Embryonic facial prominence (tissue), 1 donor: ENCODE measurements around the gene IZUMO1.
"Not testable (repeated sequence)": the region's sequence is repeated elsewhere in the genome, so short reads cannot be mapped to it uniquely, and the experiment has no call there.

Experiments used
- DNase-seq: peaks from one replicate; pipeline ENCODE4 v3.0.0-alpha.2; 2016; ENCODE audit errors: extremely low spot score

The IZUMO1 gene

DNA sequence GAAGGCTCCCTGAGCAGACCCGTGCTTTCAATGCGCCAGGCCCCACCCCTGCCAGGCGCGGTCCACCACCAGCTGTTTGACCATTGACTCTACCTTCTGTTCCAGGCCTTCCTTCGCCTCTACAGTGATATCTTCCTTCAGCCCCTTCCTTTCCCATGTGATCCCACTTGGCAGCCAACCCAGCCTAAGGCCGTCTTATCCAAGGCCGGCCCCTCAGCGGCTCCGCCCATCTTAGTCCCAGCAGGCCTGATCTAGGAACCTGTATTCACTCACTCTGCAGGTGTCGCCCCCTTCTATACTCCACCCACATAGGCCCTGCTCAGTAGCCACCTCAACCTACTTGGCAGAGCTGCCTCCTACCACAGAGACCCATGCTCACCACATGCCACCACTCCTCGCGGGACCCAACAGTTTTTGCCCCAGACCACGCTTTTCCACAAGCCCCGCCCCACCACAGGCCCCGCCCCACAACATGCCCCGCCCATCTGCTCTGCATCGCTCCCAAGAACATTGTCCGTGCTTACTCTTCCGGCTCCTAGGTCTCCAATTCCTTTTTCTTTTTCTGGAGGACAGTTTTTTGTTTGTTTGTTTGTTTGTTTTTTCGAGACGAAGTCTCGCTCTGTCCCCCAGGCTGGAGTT is 9.2 kb downstream of the IZUMO1 start:
- DNase-seq = no peak

DNA sequence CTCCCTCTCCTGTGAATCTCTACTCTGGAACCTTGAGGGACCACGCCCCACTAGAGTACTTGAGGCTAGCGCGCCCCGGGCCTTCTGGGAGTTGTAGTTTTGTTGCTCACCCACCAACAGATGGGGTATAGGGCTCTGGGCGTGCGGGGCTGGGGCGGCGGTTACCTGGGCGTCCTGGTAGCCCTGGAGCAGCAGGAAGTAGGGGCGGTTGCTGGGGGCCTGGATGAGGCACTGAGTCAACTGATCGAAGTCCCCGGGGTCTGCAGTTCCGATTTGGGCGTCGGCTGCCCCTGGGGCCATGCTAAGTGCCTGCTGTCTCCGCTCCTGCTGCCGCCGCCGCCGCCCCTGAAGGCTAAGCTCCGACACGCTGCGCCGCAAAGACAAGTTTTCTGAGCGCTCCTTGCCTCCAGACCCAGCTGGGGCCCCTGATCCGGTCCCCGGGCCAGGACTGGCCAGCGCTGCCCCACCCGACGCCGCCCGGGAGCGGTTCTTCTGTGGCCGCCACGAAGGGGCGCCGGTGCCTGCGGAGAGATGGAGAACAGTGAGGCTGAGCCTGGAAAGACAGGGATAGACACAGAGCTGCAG is 11.6 kb downstream of the IZUMO1 start:
- DNase-seq = no peak

DNA sequence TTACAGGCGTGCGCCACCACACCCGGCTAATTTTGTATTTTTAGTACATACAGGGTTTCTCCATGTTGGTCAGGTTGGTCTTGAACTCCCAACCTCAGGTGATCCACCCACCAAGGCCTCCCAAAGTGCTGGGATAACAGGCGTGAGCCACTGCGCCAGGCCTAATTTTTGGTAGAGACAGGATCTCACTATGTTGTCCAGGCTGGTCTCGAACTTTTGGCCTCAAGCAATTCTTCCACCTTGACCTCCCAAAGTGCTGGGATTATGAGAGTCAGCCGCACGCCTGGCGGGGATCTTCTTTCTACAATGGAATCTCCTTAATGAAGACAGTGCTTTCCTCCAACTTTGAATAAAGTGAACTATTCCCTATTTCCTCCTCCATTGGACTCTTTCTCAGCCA is 12.1 kb downstream of the IZUMO1 start:
- no peak for DNase-seq

DNA sequence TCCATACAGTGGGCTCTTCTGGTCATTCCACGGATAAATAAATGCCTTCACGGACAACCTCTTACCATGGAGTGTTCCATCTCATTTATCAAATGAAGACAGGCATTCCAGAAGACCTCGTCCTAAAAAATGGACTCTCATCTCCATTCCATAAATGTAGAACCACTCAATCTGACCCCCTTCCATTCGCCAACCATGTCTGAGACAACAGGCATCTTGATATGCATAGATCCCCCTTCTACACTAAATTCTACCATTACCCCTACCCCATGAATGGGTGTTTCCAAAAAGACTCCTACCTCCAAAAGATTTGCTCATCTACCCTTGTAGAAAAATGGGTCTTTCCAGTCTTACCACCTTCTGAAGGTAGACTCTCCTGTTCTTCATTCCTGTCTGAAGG is 15.3 kb downstream of the IZUMO1 start:
- DNase-seq = no peak

DNA sequence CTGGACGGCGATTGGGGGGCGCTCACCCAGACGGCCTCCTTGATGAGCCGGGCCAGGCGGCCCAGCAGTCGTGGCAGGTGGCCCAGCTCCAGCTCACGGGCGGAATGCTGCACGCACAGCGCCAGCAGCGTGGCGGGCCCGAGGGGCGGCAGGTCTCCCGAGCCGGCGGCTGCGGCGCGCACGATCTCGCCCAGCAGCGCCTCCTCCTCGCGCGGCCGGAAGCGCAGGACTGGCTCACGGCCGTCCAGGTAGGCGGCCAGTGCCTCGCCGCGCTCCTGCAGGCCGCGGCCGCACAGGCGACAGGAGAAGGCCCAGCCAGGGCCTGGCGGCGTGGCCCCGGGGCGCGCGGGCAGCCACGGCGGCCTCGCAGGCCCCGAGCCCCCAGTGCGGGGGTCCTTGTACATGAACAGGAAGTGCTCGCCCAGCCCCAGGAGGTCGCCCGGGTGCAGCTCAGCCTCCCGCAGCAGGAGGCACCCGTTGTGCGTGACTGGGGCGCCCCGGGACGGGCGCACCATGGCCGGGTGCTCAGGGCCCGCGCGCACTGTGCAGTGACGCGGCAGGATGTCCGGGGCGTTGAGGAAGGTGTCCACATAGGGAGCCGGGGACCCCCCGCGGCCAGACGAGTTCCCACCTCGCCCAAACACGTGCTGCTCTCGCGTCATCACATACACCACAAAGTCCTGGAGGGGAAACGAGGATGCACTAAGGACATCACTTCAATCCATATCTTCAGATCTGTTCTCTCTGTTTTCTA is 17.6 kb downstream of the IZUMO1 start:
- DNase-seq = no peak

DNA sequence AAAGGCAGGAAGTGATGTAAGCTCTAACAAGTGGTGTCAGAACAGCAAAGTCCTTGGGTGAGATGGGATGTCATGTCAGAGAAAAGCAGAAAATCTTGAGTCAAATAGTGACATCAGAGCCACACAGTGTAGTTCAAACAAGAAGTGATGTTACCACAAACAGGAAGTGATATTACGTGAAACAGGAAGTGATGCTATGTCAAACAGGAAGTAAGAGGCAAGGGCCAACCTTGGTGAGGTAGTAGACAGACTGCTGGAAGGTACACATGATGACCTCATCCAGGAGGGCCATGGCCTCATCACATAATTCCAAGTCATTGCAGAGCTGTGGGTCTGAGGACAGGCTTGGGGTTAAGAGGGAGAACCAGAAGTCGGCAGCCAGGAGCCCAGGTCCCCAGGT is 20.2 kb downstream of the IZUMO1 start:
- no peak for DNase-seq

DNA sequence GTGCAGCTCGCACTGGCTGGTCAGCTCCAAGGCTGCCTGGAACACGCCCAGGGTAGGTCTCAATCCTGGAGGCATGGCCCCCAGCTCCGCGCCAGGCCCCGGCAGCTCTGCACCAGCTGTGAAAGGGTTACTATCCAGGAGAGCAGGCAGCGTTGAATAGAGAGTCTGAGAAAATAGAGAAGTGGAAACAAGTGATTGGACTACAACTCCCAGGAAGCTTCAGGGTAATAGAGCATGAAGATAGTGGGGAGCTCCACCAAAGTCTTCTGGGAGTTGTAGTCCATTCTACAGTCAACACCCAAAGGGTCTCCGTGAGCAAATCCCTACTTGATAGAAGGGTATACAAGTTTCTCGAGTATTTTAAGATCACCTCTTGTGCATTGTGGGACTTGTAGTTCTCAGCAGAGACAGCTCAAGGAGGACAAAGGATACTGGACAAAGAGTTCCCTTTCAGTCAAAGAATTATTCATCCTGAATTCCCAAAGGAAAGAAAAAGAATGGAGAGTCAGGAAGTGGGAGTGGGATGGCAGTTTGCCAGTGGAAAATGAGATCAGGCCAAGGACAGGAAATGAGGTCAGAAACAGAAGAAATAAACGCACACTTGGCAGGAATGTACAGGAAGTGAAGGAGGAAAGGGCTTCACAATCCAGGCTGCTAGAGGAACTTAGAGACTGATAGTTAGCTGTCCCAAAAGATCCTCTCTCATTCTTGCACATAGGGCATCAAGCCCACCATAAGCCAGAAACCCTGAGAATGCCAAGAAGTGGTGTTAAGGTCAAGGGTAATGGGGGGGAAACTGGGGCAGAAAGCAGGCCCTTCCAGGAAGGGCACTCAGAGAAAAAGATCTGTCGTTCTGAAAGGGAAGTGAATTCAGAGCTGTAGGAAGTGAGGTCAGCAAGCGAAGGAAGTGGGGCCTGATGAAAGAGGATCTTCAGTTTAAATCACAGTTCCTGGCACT is 21.6 kb downstream of the IZUMO1 start:
- peak; percentile 76 for DNase-seq

DNA sequence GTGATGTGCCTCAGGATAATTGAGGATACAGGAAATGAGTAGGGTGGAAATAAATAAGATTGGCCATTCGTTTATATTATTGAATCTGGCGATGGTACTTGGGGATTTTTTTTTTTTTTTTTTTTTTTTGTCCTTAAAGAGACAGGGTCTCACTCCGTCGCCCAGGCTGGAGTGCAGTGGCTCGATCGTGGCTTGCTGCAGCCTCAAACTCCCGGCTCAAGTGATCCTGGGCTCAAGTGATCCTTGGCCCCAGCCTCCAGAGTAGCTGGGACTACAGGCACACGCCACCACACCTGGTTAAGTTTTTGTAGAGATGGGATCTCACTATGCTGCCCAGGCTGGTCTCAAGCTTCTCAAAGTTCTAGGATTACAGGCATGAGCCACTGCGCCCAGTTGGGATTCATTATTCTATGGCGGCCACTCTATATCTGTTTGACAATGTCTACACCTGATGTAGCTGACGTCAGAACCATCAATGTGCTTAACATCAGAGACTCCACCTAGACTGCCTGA is 24.5 kb downstream of the IZUMO1 start:
- no peak for DNase-seq

DNA sequence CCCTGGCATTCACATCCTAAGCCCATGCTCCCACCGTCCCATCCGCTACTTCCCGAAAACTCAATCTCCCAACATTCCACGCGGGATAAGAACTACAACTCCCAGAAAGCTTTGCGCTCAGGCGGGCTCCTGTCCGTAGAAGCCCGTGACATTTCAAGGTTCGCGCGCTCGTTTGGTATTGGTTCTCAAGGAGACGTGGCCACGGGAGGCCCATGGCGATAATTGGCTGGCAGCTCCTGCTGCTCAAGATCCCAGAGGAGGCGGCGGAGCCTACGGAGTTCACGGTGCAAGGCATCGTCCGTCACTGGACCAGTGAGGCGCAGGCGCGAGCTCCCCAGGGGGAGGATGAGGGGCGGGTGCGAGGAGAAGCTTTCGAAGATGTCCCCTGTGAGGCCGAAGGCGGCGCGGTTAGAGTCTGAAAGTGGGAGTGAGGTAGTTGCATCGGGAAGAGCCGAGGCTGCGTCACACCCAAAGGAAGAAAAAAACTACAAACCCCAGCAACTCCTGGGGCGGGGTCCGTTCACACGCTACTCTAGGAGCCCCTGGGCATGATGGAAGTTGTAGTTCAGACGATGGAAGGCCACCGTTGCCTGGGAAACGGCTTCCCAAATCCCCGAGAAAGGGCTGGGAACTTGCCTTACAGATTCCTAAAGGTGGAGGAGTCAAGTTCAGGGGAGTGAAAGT is 26.0 kb downstream of the IZUMO1 start:
- peak; percentile 99 for DNase-seq

DNA sequence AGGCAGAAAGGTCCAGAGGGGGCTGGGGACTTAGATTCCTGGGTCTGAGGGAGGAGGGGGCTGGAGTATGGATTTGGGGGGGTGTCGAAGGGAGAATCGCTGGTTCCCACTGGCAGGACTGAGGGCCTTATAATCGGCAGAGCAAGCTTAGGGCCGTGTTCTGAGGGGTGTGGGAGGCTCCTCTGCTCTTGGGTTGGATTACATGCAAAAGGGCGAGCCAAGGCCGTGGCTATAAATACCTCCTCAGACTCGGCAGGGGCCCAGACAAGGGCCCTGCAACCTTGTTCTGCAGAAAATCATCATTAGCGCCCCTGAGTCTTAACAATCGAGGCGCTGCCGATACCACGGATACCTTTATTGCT is 26.5 kb downstream of the IZUMO1 start:
- no peak for DNase-seq

DNA sequence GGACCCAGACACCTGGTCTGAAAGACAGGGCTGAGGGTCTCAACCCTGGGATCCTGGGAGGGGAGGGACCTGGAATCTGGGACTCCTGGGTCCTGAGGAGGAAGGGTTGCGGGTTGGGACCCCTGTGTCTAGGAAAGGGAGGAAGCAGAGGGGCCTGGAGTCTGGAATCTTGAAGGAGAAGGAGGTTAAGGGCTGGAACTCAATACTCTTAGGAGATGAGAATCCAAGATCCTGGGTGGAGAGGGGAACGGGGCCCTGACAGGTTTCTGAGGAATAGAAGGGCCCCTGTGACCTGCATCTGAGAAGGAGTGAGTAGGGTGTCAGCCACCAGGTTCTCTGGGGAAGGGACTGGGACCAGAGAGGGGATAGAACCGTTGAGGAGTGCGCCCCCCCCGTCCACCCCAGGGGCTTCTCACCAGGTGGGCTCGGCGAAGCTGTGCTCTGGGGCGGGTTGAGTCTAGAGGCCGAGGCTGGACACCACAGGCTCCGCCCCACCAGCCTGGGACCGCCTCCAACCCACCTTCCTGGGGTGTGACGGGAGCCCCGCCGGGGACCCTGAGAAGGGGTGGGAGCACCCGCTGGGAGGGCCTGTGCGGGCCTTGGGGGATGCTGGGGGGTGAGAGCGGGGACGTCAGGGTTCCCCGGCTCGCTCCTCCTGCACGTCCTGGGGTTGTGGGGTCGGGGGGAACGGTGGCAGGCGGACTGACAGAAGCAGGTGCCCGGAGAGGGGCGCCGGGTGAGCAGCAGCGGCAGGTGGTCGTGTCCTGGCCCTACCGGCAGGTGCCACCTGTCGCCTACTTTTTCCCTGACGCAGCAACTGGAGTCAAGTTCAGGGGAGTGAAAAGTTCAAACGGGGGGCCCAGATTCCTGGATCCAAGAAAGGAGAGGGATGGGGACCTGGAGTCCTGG is 27.2 kb downstream of the IZUMO1 start, which contains the start of gene MAMSTR:
Gene MAMSTR, minus strand, starts transcription at position 463 of the 909 bp plus-strand sequence. CDS start 694 bp downstream, outside the sequence.
- no peak for DNase-seq

DNA sequence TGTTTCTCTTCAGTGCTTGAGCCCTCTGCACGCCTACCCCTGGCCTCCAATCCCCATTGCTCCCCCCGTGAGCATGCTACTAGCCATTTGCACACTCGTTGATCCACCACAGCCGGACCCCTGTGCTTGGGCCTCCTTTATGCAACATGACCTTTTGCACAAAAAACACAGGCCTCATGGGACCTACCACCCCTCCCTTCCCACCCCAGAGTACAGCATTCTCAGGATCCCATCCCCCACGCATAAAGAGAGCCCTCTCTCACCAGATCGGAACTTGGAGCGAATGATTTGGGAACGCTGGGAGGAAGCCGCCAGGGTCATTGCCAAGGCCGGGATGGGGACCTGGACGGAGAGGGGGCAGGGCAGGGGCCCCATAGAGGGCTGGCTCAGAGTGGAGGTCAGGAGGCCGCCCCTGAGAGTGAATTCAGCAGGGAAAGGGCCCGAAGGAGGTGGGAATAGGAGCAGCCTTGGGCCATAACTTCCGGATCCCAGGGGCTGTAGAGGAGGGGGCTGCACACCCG is 27.9 kb downstream of the IZUMO1 start:
- DNase-seq = no peak

DNA sequence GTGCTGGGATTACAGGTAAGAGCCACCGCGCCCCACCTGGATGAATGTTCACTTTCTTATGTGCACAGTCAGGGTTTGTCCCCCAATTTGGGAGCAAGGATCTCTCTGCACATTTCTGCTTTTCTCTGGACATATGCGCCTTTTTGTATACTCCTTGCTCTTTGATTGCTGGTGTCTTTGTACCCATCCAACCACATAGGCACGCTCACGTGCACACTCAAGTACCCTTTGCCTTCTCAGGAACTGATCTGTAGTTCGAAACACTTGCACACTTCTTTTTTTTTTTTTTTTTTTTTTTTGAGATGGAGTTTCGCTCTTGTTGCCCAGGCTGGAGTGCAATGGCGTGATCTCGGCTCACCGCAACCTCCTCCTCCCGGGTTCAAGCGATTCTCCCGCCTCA is 28.6 kb downstream of the IZUMO1 start:
- not testable (repeated sequence) for DNase-seq

DNA sequence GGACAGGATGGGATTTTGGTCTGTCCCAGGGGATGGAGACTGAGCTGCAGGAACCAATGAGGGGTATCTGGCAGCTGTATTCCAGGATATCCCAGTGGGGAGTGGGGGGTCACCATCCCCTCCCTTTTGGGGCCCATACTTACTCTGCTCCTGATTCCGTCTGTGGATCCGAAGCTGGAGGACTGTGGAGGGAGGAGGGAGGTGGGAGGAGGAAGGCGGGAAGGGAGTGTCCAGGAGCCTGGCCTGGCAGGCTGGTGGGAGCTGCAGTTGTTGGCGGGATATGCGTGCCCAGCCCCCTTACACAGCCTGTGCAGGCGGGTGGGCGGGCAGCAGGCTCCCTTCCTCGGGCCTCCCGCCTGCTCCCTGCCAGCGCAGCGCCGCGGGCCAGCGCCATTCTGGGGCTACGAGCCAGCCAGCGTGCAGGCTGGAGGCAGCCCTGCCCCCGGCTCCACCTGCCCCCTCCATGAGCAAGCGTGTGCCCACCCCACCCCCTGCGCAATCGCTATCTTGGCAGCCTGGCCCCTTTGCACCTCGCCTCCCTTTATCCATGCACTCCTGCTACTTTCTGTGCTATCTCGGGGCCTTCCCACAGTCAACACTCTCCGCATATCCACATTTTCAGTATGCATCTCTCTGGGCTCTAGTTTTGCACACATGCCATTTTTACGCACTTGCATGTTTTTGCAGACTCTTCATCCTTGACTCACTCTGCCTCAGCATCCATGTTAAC is 30.0 kb downstream of the IZUMO1 start:
- peak; percentile 61 for DNase-seq

DNA sequence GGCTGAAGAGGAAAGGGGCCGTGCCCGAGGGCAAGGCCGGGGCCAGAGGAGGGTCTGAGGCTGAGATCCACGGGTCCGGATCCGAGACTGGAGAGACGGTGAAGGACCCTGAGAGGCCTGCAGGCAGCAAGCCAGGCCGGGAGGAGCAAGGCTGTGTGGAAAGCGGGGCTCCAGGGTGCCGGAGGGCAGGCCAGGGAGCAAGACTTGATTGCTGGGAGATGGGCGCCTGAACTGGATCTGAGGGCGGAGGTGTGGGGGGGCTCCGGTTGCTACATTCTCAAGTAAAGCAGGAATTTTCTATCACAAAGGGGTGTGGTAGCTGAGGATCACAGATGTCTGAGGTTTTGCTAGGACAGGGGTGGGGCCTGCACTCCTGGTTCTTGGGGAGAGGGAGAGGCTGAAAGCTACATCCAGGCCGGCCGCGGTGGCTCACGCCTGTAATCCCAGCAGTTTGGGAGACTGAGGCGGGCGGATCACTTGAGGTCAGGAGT is 31.0 kb downstream of the IZUMO1 start:
- DNase-seq = no peak

DNA sequence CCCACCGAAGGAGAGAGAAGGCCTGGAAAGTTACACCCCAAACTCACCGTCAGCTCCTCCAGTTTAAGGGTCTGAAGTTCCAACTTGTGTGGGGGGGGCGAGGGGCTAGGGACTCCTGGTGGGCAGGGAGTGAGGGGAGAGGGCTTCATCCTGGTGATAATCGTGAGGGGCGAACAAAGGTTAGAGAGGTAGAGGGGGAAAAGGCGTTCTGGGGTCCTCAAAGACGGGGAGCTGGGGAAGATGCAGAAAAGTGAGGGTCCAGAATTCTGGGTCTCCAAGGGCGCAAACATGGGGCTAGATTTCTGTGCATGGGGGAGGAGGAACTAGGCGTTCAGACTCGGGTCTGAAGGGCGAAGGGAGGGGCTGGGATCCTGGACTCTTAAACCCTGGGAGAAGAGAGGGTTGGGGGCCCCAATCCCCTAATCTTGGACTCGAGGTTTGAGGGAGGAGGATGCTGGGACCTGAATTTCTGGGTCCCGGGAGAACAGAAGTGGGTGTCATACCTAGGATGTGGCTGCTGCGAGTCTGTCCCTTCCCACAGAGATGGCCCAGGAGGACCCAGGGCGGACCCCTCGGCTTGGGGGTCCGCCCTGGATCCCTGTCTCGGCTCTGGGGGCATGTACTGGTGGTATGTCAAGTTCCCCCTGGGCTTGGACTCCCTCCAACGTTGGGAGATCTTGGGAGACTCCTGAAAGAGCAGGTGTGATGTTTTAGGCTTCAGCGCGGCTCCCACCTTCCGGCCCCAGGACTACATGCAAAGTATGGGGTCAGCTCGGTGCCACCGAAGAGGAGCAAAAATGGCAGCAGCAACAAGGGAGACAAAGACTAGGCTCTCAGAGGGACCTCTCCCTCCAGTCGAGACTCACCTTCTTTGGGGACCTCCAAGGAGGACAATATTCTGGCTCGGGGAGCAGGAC is 31.7 kb downstream of the IZUMO1 start:
- no peak for DNase-seq

DNA sequence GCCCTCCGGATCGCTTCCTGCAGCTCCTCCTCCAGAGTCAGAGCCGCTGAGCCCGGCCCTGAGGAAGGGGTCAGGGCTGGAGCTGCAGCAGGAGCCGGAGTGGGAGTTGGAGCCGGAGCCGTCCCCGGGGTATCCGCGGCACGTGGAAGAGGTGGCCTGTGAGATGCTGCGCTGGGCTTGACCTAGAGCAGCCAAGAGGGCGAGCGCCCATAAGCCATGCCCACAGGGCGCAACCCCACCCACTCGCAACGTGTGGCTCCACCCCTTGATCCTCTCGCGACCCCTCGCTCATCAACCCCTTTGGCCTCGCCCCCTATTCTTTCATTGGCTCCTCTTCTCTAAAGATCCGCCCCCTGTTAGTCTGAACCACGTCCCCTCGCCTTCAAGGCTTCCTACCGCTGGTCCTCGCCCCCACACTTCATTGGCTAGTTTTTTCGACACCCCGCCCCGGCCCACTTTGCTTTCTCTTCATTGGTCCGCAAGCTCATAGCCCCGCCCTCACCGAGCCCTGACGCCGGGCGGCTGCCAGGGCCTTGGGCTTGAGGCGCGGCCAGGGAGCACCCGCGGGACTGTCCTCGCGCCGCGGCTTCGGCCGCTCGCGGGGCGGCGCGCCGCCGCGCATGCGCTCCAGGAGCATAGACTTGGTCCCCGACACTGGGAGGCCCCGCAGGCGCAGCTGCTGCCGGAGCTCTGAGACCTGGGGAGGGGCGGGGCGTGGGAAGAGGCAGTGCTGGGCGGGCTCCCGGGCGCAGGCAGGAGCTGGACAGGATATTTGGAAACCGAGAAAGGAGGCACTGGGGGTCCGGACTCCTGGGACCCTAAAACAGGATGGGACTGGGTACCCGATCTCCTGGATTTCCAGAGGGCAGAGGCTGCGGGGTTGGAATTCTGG is 32.6 kb downstream of the IZUMO1 start:
- peak; percentile 98 for DNase-seq
